Measurements from ENCODE around the gene TNFRSF14.

The TNFRSF14 gene

DNA sequence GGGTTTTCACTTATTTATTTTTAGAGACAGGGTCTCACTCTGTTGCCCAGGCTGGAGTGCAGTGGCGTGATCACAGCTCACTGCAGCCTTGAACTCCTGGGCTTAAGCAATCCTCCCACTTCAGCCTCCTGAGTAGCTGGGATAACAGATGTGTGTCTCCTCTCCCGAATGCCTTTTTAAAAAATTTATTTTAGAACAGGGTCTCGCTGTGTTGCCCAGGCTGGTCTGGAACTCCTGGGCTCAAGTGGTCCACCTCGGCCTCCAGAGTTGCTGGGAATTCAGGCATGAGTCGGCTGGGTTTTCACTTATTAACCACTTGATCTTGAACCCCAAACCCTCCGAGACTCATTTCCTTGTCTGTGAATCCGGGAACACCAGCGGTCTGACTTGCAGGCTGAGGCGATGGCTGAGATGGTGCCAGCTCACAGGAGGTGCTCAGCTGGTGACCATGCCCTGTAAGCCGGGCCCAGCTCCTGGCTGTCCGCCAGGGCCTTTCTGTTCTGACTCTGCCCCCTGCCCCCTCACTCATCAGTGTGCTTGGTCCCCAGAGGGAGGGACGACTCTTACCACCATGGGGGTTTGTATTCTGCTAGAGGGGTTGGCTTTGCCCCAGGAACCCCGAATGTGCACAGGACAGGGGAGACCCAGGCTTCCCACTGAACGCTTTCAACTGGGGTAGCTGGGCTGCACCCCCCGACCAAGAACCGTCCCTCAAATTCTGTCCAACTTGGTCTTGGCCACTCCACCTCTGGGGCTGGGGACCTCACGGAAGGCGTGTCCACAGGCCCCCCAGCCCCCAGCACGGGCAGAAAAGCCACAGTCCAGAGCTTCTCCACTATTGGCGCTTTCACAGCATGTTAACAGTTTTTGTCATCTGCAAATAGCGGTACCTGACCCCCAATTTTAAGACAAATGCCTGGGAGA, 54.1 kb downstream of the TNFRSF14 start:
- Histone ChIP-seq H3K4me3 (ENCODE audit: low read depth in 1 of 2, low read length in 2 of 2) (no peak overlapping the region), H3K9me3 (ENCODE audit: low read length) (no peaks in the 10 kb centered on the region), H3K36me3 (ENCODE audit: insufficient read depth, low read length) (no peaks in the 10 kb centered on the region), H3K9ac (ENCODE audit: low read length) (no peak overlapping the region), H3K27ac (ENCODE audit: low read depth, low read length) (no peak overlapping the region), H3K27me3 (ENCODE audit: control insufficient read depth in 1 of 2, insufficient read depth in 2 of 2, low read length in 2 of 2) (peaks cover 0 to 30% of the 10 kb centered on the region in 2 donors), H3K4me1 (ENCODE audit: insufficient read depth, low read length) (no peaks in the 10 kb centered on the region)

- Histone ChIP-seq H3K4me1 (ENCODE audit: insufficient read depth, low read length) (no peaks in the 10 kb centered on the region), H3K9ac (ENCODE audit: low read length) (no peak overlapping the region), H3K4me3 (ENCODE audit: low read depth in 1 of 2, low read length in 2 of 2) (no peak overlapping the region), H3K27ac (ENCODE audit: low read depth, low read length) (no peak overlapping the region), H3K9me3 (ENCODE audit: low read length) (no peaks in the 10 kb centered on the region), H3K27me3 (ENCODE audit: control insufficient read depth in 1 of 2, insufficient read depth in 2 of 2, low read length in 2 of 2) (peaks cover 0 to 30% of the 10 kb centered on the region in 2 donors), H3K36me3 (ENCODE audit: insufficient read depth, low read length) (no peaks in the 10 kb centered on the region)
Observed at GRCh38 chr1:2611031-2611501, 54.9 kb downstream of the TNFRSF14 start.

DNA sequence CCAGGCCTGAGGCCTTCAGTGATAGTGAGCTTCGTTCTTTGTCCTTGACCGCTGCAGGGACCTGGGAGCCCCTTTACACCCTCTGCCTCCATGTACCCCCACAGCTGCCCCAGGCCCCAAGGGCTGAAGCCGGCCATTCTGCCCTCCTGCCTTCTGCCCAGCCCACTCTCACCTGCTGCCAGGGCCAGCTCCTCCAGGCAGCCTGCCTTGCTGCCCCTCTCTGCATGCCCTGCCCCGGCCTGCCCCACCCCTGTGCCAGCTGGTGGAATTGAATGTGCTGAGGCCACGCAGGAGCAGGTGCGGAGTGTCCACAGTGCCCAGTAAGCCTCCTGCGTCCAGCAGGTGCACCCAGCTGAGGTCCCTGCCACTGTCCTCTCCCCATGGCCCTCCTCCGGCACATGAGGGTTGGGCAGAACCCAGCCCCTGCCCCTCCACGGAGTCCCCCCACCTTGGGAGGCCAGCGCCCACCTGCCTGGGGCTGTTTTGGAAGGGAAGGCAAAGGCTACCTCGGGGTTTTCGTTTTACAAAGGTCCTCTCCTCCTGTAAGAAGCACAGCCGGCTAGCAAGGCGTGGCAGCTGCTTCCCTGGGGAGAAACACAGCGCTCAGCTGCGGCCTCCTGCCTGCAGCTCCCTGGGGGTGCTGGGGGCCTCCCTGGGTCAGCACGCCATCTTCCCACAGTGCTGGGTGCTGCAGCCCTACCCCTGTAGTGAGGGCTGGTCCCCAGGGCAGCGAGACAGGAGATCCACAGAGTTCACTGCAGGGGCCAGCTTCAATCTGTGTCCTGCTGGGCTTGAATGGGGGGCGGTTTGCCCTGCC, 55.7 kb downstream of the TNFRSF14 start:
- H3K36me3 ChIP-seq (ENCODE audit: insufficient read depth, low read length): no peaks in the 10 kb centered on the region

GRCh38 chr1:2612591-2613365, 56.6 kb downstream of the TNFRSF14 start:
- Histone ChIP-seq H3K9ac (ENCODE audit: low read length) (no peak overlapping the region), H3K36me3 (ENCODE audit: insufficient read depth, low read length) (no peaks in the 10 kb centered on the region), H3K4me3 (ENCODE audit: low read depth in 1 of 2, low read length in 2 of 2) (no peak overlapping the region), H3K4me1 (ENCODE audit: insufficient read depth, low read length) (no peaks in the 10 kb centered on the region), H3K27me3 (ENCODE audit: control insufficient read depth in 1 of 2, insufficient read depth in 2 of 2, low read length in 2 of 2) (peaks cover 0 to 25% of the 10 kb centered on the region in 2 donors), H3K27ac (ENCODE audit: low read depth, low read length) (no peak overlapping the region), H3K9me3 (ENCODE audit: low read length) (no peaks in the 10 kb centered on the region)

More for the DNA sequence above, 55.7 kb downstream of the TNFRSF14 start:
- Histone ChIP-seq H3K9me3 (ENCODE audit: low read length) (no peaks in the 10 kb centered on the region), H3K27ac (ENCODE audit: low read depth, low read length) (no peak overlapping the region), H3K9ac (ENCODE audit: low read length) (no peak overlapping the region), H3K27me3 (ENCODE audit: control insufficient read depth in 1 of 2, insufficient read depth in 2 of 2, low read length in 2 of 2) (peaks cover 0 to 27% of the 10 kb centered on the region in 2 donors), H3K4me1 (ENCODE audit: insufficient read depth, low read length) (no peaks in the 10 kb centered on the region), H3K4me3 (ENCODE audit: low read depth in 1 of 2, low read length in 2 of 2) (no peak overlapping the region)

Measured in muscle layer of colon (tissue), 2 donors.